Activated CD4-positive, alpha-beta memory T cell treated with anti-CD3 and anti-CD28 coated beads, Interleukin-2, amount 10 ng/mL, durations not matched to agents 7 days and 5 days (primary cell): Measurements from ENCODE around the gene LTBP1. TPM values are rescaled to one million over a fixed set of nuclear protein-coding genes. Genes with fewer than 3 reads are reported as not detected.

Experiments
- CTCF ChIA-PET: fragments of 350-600 bp; sonication (Branson Sonifier 250); formaldehyde crosslinking; loops from one replicate; lab custom pipeline; 2021; ENCODE audit warnings: antibody characterized with exemption, inconsistent platforms; lab: Charles Lee
- POLR2A ChIA-PET: fragments of 350-600 bp; sonication (Branson Sonifier 250); formaldehyde crosslinking; loops from one replicate; lab custom pipeline; 2021; ENCODE audit warnings: antibody characterized with exemption; lab: Charles Lee
- DNase-seq: peaks from one replicate; pipeline ENCODE4 v3.0.0-alpha.2; 2020
- H3K27ac Mint-ChIP-seq: one replicate; pipeline ENCODE4 v1.8.0; 2021; ENCODE audit warnings: mild to moderate bottlenecking, mixed read lengths
- H3K27me3 Mint-ChIP-seq: one replicate; pipeline ENCODE4 v1.8.0; 2021; ENCODE audit warnings: mixed read lengths
- H3K36me3 Mint-ChIP-seq: one replicate; pipeline ENCODE4 v1.8.0; 2021; ENCODE audit warnings: low read depth, mixed read lengths
- H3K4me1 Mint-ChIP-seq: one replicate; pipeline ENCODE4 v1.8.0; 2021; ENCODE audit warnings: mixed read lengths
- H3K4me3 Mint-ChIP-seq: one replicate; pipeline ENCODE4 v1.8.0; 2021; ENCODE audit warnings: mild to moderate bottlenecking, mixed read lengths
- H3K9me3 Mint-ChIP-seq: one replicate; pipeline ENCODE4 v1.8.0; 2021; ENCODE audit warnings: mixed read lengths
- total RNA-seq, 2 experiments: library from RNA; stranded (reverse); gene quantifications; one replicate each; pipeline ENCODE4 v1.2.3, GENCODE V29; 2021

Gene LTBP1
- total RNA-seq, 2 experiments from 2014 or later = 0.33 to 0.35 TPM

DNA sequence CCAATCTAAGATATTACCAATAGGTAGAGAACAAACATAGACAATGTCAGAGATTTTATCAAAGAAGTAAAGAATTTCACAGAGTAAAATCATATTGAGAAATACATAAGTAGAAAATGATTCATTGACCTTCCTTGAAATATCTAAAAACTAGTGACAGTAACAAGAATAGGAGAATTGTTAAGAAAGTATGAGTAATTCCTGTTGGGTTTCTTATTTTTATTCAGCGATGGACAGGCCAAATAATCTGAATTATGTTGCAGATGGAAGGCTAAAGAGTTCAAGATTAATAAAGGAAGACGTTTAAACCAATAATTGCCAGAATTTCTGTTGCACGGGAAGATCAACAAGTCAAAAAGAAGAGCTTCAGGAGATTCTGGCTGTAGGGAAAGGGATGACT lies 366.3 kb downstream of the LTBP1 start:
- H3K27ac Mint-ChIP-seq = no peak overlapping the region
- peaks cover 3% of the 10 kb centered on the region for H3K36me3 Mint-ChIP-seq
- CTCF ChIA-PET = no interaction called here
- POLR2A ChIA-PET = no interaction called here
- peaks cover 11% of the 10 kb centered on the region for H3K27me3 Mint-ChIP-seq
- H3K4me1 Mint-ChIP-seq = peaks cover 8% of the 10 kb centered on the region
- H3K4me3 Mint-ChIP-seq = no peak overlapping the region
- no peak for DNase-seq
- H3K9me3 Mint-ChIP-seq = no peaks in the 10 kb centered on the region

- POLR2A ChIA-PET = no interaction called here
- H3K27me3 Mint-ChIP-seq = peaks cover 13% of the 10 kb centered on the region
- H3K4me3 Mint-ChIP-seq = no peak overlapping the region
- H3K36me3 Mint-ChIP-seq = peaks cover 3% of the 10 kb centered on the region
- peaks cover 8% of the 10 kb centered on the region for H3K4me1 Mint-ChIP-seq
- no peak overlapping the region for H3K27ac Mint-ChIP-seq
- DNase-seq = no peak
- peaks cover 2% of the 10 kb centered on the region for H3K9me3 Mint-ChIP-seq
- CTCF ChIA-PET = no interaction called here
These were observed 367.8 kb downstream of the LTBP1 start for GRCh38 chr2:33314541-33314940.

- ChIA-PET CTCF (no interaction called here), POLR2A (no interaction called here)
- DNase-seq = no peak
- Mint-ChIP-seq H3K36me3 (peaks cover 3% of the 10 kb centered on the region), H3K27me3 (peaks cover 12% of the 10 kb centered on the region), H3K4me3 (no peak overlapping the region), H3K4me1 (peaks cover 20% of the 10 kb centered on the region), H3K9me3 (peaks cover 2% of the 10 kb centered on the region), H3K27ac (no peak overlapping the region)
These were observed 369.6 kb downstream of the LTBP1 start for GRCh38 chr2:33316328-33316727.

- CTCF ChIA-PET = no interaction called here
- POLR2A ChIA-PET = no interaction called here
- Mint-ChIP-seq H3K9me3 (peaks cover 2% of the 10 kb centered on the region), H3K27ac (no peak overlapping the region), H3K4me3 (no peak overlapping the region), H3K36me3 (peaks cover 3% of the 10 kb centered on the region), H3K4me1 (peaks cover 31% of the 10 kb centered on the region), H3K27me3 (peaks cover 8% of the 10 kb centered on the region)
- DNase-seq = no peak
These were observed 370.7 kb downstream of the LTBP1 start for GRCh38 chr2:33317369-33318007.

GRCh38 chr2:33318456-33318855 lies 371.7 kb downstream of the LTBP1 start:
- ChIA-PET POLR2A (no interaction called here), CTCF (interaction anchor here (0.9 kb wide), 1 partner anchor 54 kb away, joined by 3 read pairs; no protein-coding TSS in a partner anchor)
- Mint-ChIP-seq H3K4me1 (peaks cover 35% of the 10 kb centered on the region), H3K27ac (no peak overlapping the region), H3K36me3 (peaks cover 3% of the 10 kb centered on the region), H3K9me3 (peaks cover 2% of the 10 kb centered on the region), H3K27me3 (peaks cover 5% of the 10 kb centered on the region), H3K4me3 (no peak overlapping the region)
- DNase-seq = no peak

DNA sequence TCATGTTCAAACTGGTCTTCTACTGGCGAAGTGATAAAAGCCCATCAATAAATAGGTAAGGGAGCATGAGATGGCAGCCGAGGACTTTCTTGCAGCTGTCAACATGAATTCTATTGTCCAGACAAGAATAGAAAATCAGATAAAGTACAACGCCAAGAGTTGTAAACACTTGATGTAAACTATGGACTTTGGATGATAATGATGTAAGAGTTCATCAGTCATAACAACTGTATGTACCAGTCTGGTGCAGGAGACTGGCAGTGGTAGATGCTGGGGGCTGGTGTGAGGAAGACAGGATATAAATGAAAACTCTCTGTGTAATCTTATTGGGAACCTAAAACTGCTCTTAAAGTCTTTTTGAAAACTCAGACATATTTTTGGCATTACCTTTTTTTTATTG lies 373.8 kb downstream of the LTBP1 start:
- no peak overlapping the region for H3K27ac Mint-ChIP-seq
- H3K27me3 Mint-ChIP-seq = peaks cover 5% of the 10 kb centered on the region

DNA sequence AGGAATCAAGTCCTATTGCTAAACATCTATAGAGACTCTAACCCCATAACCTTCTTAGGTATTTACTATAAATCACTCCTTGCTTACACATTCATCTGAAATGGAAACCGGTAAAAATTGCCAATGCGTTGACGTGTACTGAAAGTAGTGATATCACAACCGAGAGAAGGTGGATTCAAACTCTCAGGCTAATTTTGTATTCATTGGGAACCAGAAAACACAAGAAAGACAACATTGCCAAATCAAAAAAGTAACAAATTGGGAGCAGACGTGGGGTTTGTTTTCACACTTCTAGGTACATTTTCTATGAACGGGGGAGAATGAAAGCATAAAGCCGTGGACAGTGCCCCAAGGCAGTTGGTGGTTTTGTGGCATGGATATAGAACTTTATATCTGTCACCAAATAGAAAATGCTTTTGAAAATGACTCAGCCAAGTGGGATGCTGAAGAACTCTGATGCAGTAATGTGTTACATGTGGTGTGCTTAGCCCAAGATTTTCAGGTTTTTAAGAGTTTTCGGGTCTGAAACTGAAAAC lies 374.6 kb downstream of the LTBP1 start:
- ChIA-PET CTCF (no interaction called here), POLR2A (interaction anchor here (1.3 kb wide), 1 partner anchor 15 kb away, joined by 3 read pairs; no protein-coding TSS in a partner anchor)
- DNase-seq = peak; percentile 46
- peak overlapping the region; percentile 78 for H3K27ac Mint-ChIP-seq
- peak overlapping the region; percentile 41 for H3K4me3 Mint-ChIP-seq
- H3K4me1 Mint-ChIP-seq = peaks cover 37% of the 10 kb centered on the region
- H3K36me3 Mint-ChIP-seq = no peaks in the 10 kb centered on the region
- H3K9me3 Mint-ChIP-seq = peaks cover 2% of the 10 kb centered on the region
- H3K27me3 Mint-ChIP-seq = peaks cover 3% of the 10 kb centered on the region

More for the DNA sequence above, 373.8 kb downstream of the LTBP1 start:
- Mint-ChIP-seq H3K4me3 (no peak overlapping the region), H3K36me3 (no peaks in the 10 kb centered on the region), H3K4me1 (peaks cover 37% of the 10 kb centered on the region), H3K9me3 (peaks cover 2% of the 10 kb centered on the region)
- POLR2A ChIA-PET = no interaction called here
- CTCF ChIA-PET = no interaction called here
- DNase-seq = no peak

GRCh38 chr2:33321876-33322483 lies 375.2 kb downstream of the LTBP1 start:
- ChIA-PET CTCF (no interaction called here), POLR2A (interaction anchor here (1.3 kb wide), 1 partner anchor 14 kb away, joined by 3 read pairs; no protein-coding TSS in a partner anchor)
- Mint-ChIP-seq H3K36me3 (no peaks in the 10 kb centered on the region), H3K27ac (peak overlapping the region; percentile 78), H3K27me3 (peaks cover 2% of the 10 kb centered on the region), H3K4me1 (peaks cover 37% of the 10 kb centered on the region), H3K4me3 (peak overlapping the region; percentile 53), H3K9me3 (peaks cover 2% of the 10 kb centered on the region)
- no peak for DNase-seq

GRCh38 chr2:33322612-33323011 lies 375.9 kb downstream of the LTBP1 start:
- ChIA-PET POLR2A (interaction anchor here (1.3 kb wide), 1 partner anchor 13 kb away, joined by 3 read pairs; no protein-coding TSS in a partner anchor), CTCF (no interaction called here)
- peaks cover 2% of the 10 kb centered on the region for H3K9me3 Mint-ChIP-seq
- H3K27ac Mint-ChIP-seq = peak overlapping the region; percentile 9
- peaks cover 2% of the 10 kb centered on the region for H3K27me3 Mint-ChIP-seq
- H3K4me3 Mint-ChIP-seq = no peak overlapping the region
- peaks cover 37% of the 10 kb centered on the region for H3K4me1 Mint-ChIP-seq
- no peaks in the 10 kb centered on the region for H3K36me3 Mint-ChIP-seq
- no peak for DNase-seq

DNA sequence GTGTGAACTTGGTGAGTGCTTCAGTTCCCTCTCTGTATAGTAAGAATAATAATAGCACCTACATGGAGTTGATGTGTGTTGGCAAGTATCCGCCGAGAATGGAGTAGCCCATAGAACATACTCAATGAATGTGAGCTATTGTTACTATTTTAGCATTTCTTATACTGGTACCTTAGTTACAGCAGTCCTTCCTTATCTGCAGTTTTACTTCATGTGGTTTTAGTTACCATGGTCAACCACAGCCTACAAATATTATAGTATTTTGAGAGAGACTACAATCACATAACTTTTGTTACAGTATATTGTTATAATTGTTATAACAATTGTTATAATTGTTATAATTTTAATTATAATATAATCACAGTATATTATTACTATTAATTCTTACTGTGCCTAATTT lies 377.2 kb downstream of the LTBP1 start:
- Mint-ChIP-seq H3K9me3 (no peaks in the 10 kb centered on the region), H3K27ac (no peak overlapping the region), H3K4me3 (no peak overlapping the region), H3K27me3 (no peaks in the 10 kb centered on the region), H3K36me3 (no peaks in the 10 kb centered on the region), H3K4me1 (peaks cover 37% of the 10 kb centered on the region)
- DNase-seq = no peak
- CTCF ChIA-PET = no interaction called here
- POLR2A ChIA-PET = interaction anchor here (1.3 kb wide), 1 partner anchor 152 kb away, joined by 3 read pairs; the partner anchor contains the start of gene RASGRP3

DNA sequence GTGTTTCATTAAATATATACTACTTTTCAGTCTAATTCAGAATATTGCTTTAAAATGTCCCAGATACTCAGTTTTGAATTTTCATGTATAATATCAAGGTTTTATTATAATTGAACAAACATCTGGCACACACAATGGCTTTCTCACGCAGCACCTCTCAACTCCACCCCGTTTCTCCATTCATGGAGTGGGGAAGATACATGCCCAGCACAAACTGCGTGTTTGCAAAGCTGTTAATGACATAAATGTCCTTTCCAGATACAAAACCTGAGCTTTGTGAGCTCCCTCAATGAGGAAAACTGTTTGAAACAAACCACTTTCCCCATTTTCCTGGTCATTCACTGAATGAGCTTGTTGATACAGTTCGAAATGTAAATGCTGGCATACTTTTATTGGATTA lies 379.3 kb downstream of the LTBP1 start:
- H3K4me1 Mint-ChIP-seq = peaks cover 28% of the 10 kb centered on the region
- peaks cover 5% of the 10 kb centered on the region for H3K27me3 Mint-ChIP-seq
- H3K36me3 Mint-ChIP-seq = no peaks in the 10 kb centered on the region
- DNase-seq = no peak
- no peak overlapping the region for H3K27ac Mint-ChIP-seq
- ChIA-PET CTCF (no interaction called here), POLR2A (no interaction called here)
- no peaks in the 10 kb centered on the region for H3K9me3 Mint-ChIP-seq
- no peak overlapping the region for H3K4me3 Mint-ChIP-seq

- ChIA-PET POLR2A (no interaction called here), CTCF (no interaction called here)
- Mint-ChIP-seq H3K27ac (no peak overlapping the region), H3K4me3 (no peak overlapping the region), H3K4me1 (peaks cover 8% of the 10 kb centered on the region), H3K9me3 (peaks cover 4% of the 10 kb centered on the region), H3K27me3 (peaks cover 8% of the 10 kb centered on the region), H3K36me3 (peaks cover 2% of the 10 kb centered on the region)
- no peak for DNase-seq
These were observed 386.7 kb downstream of the LTBP1 start for GRCh38 chr2:33333433-33333832.

GRCh38 chr2:33334083-33334482 lies 387.3 kb downstream of the LTBP1 start:
- ChIA-PET POLR2A (no interaction called here), CTCF (no interaction called here)
- no peak for DNase-seq
- Mint-ChIP-seq H3K4me3 (no peak overlapping the region), H3K27ac (no peak overlapping the region), H3K27me3 (peaks cover 14% of the 10 kb centered on the region), H3K36me3 (peaks cover 2% of the 10 kb centered on the region), H3K4me1 (peaks cover 8% of the 10 kb centered on the region), H3K9me3 (peaks cover 4% of the 10 kb centered on the region)
